ENCODE measurements around the gene PRAMEF15. TPM values are rescaled to one million over a fixed set of nuclear protein-coding genes. Genes with fewer than 3 reads are reported as not detected.
"Not testable (repeated sequence)": the region's sequence is repeated elsewhere in the genome, so short reads cannot be mapped to it uniquely, and the experiment has no call there.

Gene PRAMEF15
- not detected for polyA plus RNA-seq (2013, experiment 1 of 2; ENCODE audit: insufficient read length)
- polyA plus RNA-seq (2013, experiment 2 of 2; ENCODE audit: insufficient read length), result not detected

- not testable (repeated sequence) for DNase-seq
Measured at GRCh38 chr1:13315281-13315680, at the start of gene PRAMEF15. TSS of gene PRAMEF15 (plus strand) at chr1:13315581. CDS start at chr1:13318408, 2,827 bp downstream.

DNA sequence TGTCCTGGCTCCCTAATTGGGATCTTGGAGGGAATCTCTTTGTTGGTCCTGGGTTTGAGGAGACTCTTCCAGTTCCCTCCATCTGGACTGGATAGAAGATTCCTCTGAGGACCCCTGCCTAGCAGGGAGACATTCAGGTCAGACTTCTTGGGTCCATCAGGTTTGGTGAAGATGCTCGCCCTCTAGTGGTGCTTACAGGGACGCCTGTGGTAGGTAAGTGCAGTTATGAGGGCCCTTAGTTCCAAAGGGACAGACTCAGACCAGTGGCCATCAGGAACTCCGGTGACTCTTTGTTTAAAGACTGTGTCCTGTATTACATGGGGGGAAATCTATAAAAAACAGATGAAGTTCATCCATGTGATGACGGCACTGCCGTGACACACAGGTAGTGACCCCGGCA is 38.4 kb upstream of the PRAMEF15 start:
- DNase-seq, result not testable (repeated sequence)

- not testable (repeated sequence) for DNase-seq
Measured at GRCh38 chr1:13279617-13280016, 35.8 kb upstream of the PRAMEF15 start.

GRCh38 chr1:13285037-13285436 is 30.3 kb upstream of the PRAMEF15 start, which contains the start of gene PRAMEF8:
TSS of gene PRAMEF8 (minus strand) at chr1:13285137. CDS start at chr1:13284091, 1,046 bp downstream.
- not testable (repeated sequence) for DNase-seq

DNA sequence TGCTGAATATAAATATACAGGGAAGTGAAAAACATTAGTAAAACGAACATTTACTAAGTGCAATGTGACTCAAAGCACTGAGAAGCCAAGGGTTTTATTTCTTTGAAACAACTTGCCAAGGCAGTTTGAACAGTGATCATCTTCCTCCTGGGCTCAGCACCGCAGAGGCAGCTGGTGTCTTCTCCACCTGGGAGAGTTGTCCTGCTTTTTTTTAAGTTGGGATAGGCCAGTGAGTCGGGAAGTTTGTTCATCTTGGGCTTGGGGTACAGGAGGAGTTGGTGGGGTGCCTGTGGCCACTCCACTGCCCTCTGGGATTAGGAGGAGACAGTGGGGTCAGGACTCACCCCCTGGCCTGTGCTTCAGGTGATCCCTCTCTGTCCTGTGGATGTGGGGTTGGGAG is 26.4 kb upstream of the PRAMEF15 start:
- DNase-seq, result not testable (repeated sequence)

- not testable (repeated sequence) for DNase-seq
Measured at GRCh38 chr1:13297216-13297931, 18.0 kb upstream of the PRAMEF15 start.

DNA sequence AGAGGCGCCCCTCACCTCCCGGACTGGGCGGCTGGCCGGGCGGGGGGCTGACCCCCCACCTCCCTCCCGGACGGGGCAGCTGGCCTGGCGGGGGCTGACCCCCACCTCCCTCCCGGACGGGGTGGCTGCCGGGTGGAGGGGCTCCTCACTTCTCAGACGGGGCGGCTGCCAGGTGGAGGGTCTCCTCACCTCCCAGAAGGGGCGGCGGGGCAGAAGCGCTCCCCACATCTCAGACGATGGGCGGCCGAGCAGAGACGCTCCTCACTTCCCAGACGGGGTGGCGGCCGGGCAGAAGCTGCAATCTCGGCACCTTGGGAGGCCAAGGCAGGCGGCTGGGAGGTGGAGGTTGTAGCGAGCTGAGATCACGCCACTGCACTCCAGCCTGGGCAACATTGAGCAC is 16.7 kb upstream of the PRAMEF15 start:
- not testable (repeated sequence) for DNase-seq

GRCh38 chr1:13302197-13302596 is 13.2 kb upstream of the PRAMEF15 start:
- DNase-seq, result not testable (repeated sequence)

- DNase-seq, result not testable (repeated sequence)
Measured at GRCh38 chr1:13303239-13303638, 12.1 kb upstream of the PRAMEF15 start, which contains the start of gene PRAMEF33. TSS of gene PRAMEF33 (plus strand) at chr1:13303539. CDS start at chr1:13305955, 2,416 bp downstream.

- not testable (repeated sequence) for DNase-seq
Measured at GRCh38 chr1:13342496-13342895, 27.1 kb downstream of the PRAMEF15 start.

DNA sequence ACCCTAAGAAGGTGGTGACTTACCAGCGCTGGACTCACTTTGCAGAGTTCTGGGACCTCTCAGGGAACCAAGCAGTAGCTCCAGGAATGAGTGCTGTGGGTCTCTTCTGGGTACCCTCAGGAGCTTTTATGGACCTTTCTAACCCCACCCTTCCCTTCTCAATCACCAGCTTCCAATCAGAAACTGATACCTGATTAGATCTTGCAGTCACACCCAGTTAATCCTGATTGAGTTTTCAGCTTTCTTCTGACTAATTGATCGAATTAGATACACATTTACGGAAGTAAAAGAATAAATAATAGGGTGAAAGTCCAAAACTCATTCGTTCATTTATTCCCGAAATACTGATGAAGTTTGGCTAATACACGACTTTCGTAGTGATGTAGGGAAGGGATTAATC is 31.7 kb downstream of the PRAMEF15 start, which contains the start of gene PRAMEF14:
Gene PRAMEF14, minus strand, starts transcription at position 101 of the 400 bp plus-strand sequence. CDS start 1,820 bp downstream, outside the sequence.
- not testable (repeated sequence) for DNase-seq

GRCh38 chr1:13353476-13353875 is 38.1 kb downstream of the PRAMEF15 start:
- not testable (repeated sequence) for DNase-seq

DNA sequence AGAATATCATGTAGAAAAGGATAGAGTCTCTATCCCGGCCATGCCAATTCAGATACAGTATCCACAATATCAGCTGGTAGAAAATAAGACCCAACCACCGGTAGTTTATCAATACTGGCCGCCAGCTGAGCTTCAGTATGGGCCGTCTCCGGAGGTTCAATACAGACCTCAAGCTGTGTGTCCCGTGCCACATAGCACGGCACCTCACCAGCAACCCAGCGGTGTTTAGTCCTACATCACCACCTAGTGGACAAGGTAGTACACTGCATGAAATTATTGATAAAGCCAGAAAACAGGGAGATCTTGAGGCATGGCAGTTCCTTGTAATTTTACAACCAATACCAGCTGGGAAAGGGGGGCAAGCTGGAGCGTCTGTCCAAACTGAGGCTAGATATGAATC is 39.1 kb downstream of the PRAMEF15 start:
- DNase-seq, result not testable (repeated sequence)

DNA sequence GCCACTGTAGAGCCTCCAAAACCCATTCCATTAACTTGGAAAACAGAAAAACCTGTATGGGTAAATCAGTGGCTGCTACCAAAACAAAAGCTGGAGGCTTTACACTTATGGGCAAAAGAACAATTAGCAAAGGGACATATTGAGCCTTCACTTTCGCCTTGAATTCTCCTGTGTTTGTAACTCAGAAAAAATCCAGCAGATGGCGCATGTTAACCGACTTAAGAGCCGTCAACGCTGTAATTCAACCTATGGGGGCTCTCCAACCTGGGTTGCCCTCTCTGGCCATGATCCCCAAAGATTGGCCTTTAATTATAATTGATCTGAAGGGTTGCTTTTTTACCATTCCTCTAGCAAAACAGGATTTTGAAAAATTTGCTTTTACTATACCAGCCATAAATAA is 41.4 kb downstream of the PRAMEF15 start:
- DNase-seq, result peak; percentile 18

DNA sequence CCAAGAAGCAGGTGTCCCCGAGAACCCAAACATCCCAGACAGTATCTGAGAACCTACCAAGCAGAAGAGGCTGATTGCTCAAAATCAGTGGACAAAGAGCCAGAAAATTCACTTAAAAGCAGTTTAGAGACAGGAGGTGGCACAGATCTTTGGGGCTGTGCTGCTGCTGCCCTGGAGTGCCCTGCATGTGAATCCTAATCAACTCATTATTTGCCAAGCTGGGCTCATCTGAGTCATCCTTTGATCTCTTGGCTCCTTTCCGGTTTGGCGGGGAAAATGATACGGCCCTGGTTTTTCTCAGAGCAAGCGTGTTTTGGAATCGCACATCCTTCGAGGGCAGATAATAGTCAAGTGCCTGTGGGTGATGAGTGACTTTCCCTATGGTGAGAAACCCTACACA is 47.0 kb downstream of the PRAMEF15 start:
- not testable (repeated sequence) for DNase-seq

GRCh38 chr1:13364928-13365327 is 49.5 kb downstream of the PRAMEF15 start:
- DNase-seq, result not testable (repeated sequence)

DNA sequence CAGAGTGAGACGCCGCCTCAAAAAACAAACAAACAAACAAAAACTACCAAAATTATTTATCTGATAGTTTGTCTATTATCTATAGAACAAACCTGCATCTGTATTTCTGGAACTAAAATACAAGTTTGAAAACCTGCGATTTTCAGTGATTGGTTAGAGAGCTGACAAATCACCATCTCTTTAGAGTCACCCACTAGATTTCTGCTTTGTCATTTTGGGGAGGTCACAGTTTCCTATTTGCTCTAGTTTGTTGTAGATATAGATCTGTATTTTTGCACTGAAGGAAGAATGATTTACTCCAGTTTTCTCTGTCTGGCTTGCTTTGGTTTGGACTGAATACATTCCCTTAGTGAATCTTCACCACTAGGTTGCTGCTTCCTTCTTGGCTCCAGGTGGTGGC is 51.2 kb downstream of the PRAMEF15 start:
- not testable (repeated sequence) for DNase-seq

- DNase-seq, result not testable (repeated sequence)
Measured at GRCh38 chr1:13368544-13368943, 53.2 kb downstream of the PRAMEF15 start.
